ENCODE measurements around the gene TPD52L1.

Gene TPD52L1

DNA sequence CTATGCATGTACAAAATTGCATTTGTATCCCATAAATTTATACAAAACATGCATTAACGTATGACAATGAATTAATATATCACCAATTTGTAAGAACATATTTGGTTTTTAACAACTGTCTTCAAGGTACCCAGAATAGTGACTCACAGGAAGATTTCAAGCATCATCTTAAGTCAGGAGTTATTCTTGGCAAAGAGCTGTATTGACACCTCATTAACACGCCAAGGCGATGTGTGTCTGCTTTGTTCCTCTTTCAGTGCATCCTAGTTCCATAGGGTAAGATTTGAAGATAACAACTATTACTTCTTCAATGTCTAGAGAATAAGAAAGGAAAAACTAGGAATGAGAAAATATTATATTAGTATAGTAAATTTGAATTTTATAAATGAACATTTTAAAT is 35.8 kb upstream of the TPD52L1 start:
- H3K27ac ChIP-seq = no peak overlapping the region
- no peaks in the 10 kb centered on the region for H3K36me3 ChIP-seq
- peaks cover 3% of the 10 kb centered on the region for H3K9me3 ChIP-seq (ENCODE audit: severe bottlenecking)
- no peaks in the 10 kb centered on the region for H3K27me3 ChIP-seq (ENCODE audit: insufficient read depth, low read depth, severe bottlenecking)
- H3K4me3 ChIP-seq (ENCODE audit: low read depth, low read length) = no peak overlapping the region
- DNase-seq = no peak
- TF ChIP-seq, protein P1, sequence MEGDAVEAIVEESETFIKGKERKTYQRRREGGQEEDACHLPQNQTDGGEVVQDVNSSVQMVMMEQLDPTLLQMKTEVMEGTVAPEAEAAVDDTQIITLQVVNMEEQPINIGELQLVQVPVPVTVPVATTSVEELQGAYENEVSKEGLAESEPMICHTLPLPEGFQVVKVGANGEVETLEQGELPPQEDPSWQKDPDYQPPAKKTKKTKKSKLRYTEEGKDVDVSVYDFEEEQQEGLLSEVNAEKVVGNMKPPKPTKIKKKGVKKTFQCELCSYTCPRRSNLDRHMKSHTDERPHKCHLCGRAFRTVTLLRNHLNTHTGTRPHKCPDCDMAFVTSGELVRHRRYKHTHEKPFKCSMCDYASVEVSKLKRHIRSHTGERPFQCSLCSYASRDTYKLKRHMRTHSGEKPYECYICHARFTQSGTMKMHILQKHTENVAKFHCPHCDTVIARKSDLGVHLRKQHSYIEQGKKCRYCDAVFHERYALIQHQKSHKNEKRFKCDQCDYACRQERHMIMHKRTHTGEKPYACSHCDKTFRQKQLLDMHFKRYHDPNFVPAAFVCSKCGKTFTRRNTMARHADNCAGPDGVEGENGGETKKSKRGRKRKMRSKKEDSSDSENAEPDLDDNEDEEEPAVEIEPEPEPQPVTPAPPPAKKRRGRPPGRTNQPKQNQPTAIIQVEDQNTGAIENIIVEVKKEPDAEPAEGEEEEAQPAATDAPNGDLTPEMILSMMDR (IDR thresholded peaks at IDR 0.05; ENCODE audit: low read depth, low read length) = no peak

DNA sequence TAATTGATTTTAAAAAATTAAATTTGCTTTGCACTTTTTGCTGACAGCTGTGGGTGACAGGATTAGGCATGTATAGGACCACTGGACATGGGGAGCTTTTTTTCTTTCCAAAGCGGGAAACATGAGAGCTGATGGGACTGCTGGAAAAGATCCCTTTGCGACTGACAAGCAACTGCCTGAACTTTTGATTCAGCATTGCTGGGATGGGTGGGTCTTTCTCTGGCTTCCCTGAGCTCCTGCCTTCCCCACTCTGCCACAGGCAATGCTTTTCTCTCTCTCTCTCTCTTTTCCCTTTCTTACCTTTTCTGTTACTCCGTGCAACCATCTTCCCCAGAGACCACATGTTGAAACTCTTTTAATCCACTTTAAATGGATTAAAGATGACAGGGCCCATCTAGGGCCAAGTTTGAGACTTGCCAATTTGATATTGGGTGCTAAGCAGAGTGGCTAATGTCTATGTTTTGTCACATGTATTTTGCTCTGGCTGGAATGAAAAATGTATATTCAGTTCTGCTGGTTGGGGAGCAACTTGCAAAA is 33.5 kb upstream of the TPD52L1 start:
- Histone ChIP-seq H3K27ac (no peak overlapping the region), H3K9me3 (ENCODE audit: severe bottlenecking) (no peaks in the 10 kb centered on the region), H3K4me3 (ENCODE audit: low read depth, low read length) (no peak overlapping the region), H3K36me3 (no peaks in the 10 kb centered on the region), H3K27me3 (ENCODE audit: insufficient read depth, low read depth, severe bottlenecking) (no peaks in the 10 kb centered on the region)
- DNase-seq = no peak
- TF ChIP-seq, protein P1 (IDR thresholded peaks at IDR 0.05; ENCODE audit: low read depth, low read length) = no peak

DNA sequence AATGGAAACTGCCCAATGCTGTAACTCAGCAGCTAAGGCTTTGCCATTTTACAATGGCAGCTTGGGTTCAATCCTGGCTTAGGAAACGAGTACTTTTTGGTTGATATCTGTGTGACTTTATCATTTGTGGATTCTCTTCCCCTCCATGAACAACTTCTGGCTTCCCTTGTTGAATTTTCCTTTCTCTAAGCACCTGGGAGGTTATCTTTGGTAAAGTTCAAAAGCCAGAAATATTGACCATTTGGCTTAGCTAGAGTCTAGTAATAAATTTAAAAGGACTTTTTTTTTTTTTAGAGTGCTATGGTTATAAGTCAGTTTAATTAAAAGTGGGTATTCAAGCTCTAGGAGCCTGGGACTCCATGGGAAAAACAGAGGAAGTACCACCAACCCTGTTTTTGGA is 31.7 kb upstream of the TPD52L1 start:
- no peaks in the 10 kb centered on the region for H3K36me3 ChIP-seq
- TF ChIP-seq, protein P1 (IDR thresholded peaks at IDR 0.05; ENCODE audit: low read depth, low read length) = no peak

DNA sequence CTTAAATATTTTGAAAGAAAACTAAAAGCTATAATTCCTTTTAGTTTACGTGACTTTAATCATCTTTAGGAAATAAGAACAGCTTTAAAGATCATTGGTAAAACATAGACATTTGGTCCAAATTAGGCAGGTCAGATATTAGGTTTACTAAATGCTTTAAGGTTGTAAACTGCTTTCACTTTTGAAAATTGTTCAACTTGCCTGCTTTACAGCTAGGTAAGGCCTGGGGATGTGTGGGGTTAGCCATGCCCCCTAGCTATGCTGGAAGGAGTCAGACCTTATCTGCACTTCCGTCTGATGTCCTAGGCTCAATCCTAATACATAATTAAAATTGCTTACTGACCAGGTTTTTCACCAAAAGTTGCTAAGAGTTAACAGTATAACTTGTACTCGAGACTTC is 30.5 kb upstream of the TPD52L1 start:
- Histone ChIP-seq H3K9me3 (ENCODE audit: severe bottlenecking) (no peaks in the 10 kb centered on the region), H3K36me3 (no peaks in the 10 kb centered on the region), H3K27ac (no peak overlapping the region), H3K4me3 (ENCODE audit: low read depth, low read length) (no peak overlapping the region), H3K27me3 (ENCODE audit: insufficient read depth, low read depth, severe bottlenecking) (no peaks in the 10 kb centered on the region)
- no peak for DNase-seq
- TF ChIP-seq, protein P1 (IDR thresholded peaks at IDR 0.05; ENCODE audit: low read depth, low read length) = no peak

More for the DNA sequence above, 31.7 kb upstream of the TPD52L1 start:
- Histone ChIP-seq H3K9me3 (ENCODE audit: severe bottlenecking) (no peaks in the 10 kb centered on the region), H3K27ac (no peak overlapping the region), H3K4me3 (ENCODE audit: low read depth, low read length) (no peak overlapping the region), H3K27me3 (ENCODE audit: insufficient read depth, low read depth, severe bottlenecking) (no peaks in the 10 kb centered on the region)
- no peak for DNase-seq

DNA sequence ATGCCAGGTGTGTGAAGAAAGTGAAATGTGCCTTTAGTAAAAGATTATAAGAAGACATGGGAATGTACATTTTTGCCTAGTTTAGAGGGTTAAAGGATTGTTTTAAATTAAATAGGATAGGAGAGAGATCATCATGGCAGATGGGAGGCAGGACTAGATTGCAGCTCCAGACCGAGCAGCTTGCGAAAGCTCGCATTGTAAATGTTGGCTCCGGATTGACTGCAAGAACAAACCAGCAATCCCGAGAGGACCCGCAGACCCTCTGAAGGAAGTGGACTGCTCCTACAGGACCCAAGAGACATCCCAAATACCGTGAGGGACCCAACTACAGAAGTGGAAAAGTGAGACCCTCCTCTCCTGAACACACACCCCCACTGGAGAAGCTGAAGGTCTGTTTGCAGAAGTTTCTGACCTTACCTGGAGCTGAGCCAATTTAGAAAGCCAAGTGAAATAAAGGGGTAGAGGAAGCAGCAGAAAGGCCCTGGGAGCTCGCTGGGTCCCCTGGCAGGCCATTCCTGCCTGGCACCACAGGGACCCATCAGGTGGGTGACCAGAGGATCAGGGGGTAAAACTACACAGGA is 30.0 kb upstream of the TPD52L1 start:
- TF ChIP-seq, protein P1 (IDR thresholded peaks at IDR 0.05; ENCODE audit: low read depth, low read length) = no peak
- Histone ChIP-seq H3K27ac (peak overlapping the region; percentile 41; the same call in 1 of the 2 replicates), H3K4me3 (ENCODE audit: low read depth, low read length) (no peak overlapping the region), H3K36me3 (no peaks in the 10 kb centered on the region), H3K27me3 (ENCODE audit: insufficient read depth, low read depth, severe bottlenecking) (no peaks in the 10 kb centered on the region), H3K9me3 (ENCODE audit: severe bottlenecking) (no peaks in the 10 kb centered on the region)
- peak; percentile 30 for DNase-seq
